Neural crest cell (in vitro differentiated cells): ENCODE measurements around the gene TTLL5. TPM values are rescaled to one million over a fixed set of nuclear protein-coding genes. Genes with fewer than 3 reads are reported as not detected.

Experiments
- DNase-seq: peaks from one replicate; pipeline ENCODE4 v3.0.0; 2021; ENCODE audit warnings: low read depth, mixed read lengths, low spot score
- H3K27ac Mint-ChIP-seq: one replicate; pipeline ENCODE4 v1.8.0; 2021; ENCODE audit warnings: mild to moderate bottlenecking, mixed read lengths; ENCODE audit not compliant: unreplicated experiment
- H3K27me3 Mint-ChIP-seq: 2 replicates; pipeline ENCODE4 v1.8.0; 2021; ENCODE audit warnings: low read depth, mild to moderate bottlenecking, mixed read lengths
- H3K36me3 Mint-ChIP-seq: 2 replicates; pipeline ENCODE4 v1.8.0; 2021; ENCODE audit warnings: low read depth, mild to moderate bottlenecking, mixed read lengths
- H3K4me1 Mint-ChIP-seq: 2 replicates; pipeline ENCODE4 v1.8.0; 2021; ENCODE audit warnings: mixed read lengths
- H3K4me3 Mint-ChIP-seq: one replicate; pipeline ENCODE4 v1.8.0; 2021; ENCODE audit warnings: mild to moderate bottlenecking, mixed read lengths
- H3K9me3 Mint-ChIP-seq: 2 replicates; pipeline ENCODE4 v1.8.0; 2021; ENCODE audit warnings: mixed read lengths
- total RNA-seq: library from RNA; stranded (reverse); gene quantifications from 2 replicates; pipeline ENCODE4 v1.2.1, GENCODE V29; 2021
- TF ChIP-seq, protein P1 (sequence below): fragments of 200-600 bp; sonication (generic); conservative IDR thresholded peaks from 2 replicates; pipeline ENCODE4 v1.5.0; 2021; ENCODE audit warnings: antibody characterized with exemption, mild to moderate bottlenecking

TTLL5 gene
- total RNA-seq, 1 donor from 2014 or later: 55.7 TPM

DNA sequence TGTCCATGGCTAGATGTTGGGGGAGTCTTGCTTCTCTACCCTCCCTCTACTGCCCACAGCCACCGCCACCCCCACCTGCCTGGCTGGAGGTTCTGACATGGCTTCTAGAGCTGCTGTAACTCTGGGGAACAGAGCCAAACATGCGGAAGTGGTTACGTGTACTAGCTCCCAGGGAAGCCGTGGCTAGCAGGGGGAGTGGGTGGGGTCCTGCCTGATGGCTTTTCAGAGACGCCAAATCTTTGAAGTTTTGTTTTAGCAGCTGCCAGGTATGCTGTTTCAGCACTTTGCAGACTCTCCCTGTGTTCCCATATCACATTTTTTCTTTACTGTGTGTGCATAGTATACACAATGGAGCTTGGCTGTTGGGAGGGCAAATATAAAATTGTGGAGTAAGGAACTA, 170.4 kb downstream of the TTLL5 start:
- DNase-seq: no peak
- Mint-ChIP-seq H3K4me3 (no peak overlapping the region), H3K4me1 (no peaks in the 10 kb centered on the region), H3K36me3 (peaks cover 8% of the 10 kb centered on the region), H3K27me3 (no peaks in the 10 kb centered on the region), H3K27ac (no peak overlapping the region), H3K9me3 (no peaks in the 10 kb centered on the region)
- TF ChIP-seq, protein P1, sequence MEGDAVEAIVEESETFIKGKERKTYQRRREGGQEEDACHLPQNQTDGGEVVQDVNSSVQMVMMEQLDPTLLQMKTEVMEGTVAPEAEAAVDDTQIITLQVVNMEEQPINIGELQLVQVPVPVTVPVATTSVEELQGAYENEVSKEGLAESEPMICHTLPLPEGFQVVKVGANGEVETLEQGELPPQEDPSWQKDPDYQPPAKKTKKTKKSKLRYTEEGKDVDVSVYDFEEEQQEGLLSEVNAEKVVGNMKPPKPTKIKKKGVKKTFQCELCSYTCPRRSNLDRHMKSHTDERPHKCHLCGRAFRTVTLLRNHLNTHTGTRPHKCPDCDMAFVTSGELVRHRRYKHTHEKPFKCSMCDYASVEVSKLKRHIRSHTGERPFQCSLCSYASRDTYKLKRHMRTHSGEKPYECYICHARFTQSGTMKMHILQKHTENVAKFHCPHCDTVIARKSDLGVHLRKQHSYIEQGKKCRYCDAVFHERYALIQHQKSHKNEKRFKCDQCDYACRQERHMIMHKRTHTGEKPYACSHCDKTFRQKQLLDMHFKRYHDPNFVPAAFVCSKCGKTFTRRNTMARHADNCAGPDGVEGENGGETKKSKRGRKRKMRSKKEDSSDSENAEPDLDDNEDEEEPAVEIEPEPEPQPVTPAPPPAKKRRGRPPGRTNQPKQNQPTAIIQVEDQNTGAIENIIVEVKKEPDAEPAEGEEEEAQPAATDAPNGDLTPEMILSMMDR: no peak

DNA sequence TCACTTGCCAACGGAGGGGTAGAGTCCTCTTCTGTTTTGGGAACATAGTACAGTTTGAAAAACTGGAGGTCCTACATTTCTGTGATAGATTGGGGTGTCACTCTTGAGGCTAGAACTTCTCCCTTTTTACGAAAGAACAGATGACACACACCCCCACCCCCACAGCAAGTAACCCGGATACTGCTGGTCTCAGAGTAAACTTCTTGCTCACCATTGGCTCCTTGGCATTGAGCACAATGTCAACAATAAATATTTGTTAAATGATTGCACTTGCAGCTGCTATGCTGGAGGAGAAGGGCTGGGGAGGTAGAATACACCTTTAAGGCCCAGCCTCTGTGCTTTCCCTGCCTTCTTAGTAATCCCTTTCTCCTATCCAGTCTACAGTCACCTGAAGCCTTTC, 170.9 kb downstream of the TTLL5 start:
- Mint-ChIP-seq H3K4me1 (no peaks in the 10 kb centered on the region), H3K4me3 (no peak overlapping the region), H3K36me3 (peaks cover 8% of the 10 kb centered on the region), H3K9me3 (no peaks in the 10 kb centered on the region), H3K27ac (no peak overlapping the region), H3K27me3 (no peaks in the 10 kb centered on the region)
- TF ChIP-seq, protein P1: no peak
- no peak for DNase-seq

DNA sequence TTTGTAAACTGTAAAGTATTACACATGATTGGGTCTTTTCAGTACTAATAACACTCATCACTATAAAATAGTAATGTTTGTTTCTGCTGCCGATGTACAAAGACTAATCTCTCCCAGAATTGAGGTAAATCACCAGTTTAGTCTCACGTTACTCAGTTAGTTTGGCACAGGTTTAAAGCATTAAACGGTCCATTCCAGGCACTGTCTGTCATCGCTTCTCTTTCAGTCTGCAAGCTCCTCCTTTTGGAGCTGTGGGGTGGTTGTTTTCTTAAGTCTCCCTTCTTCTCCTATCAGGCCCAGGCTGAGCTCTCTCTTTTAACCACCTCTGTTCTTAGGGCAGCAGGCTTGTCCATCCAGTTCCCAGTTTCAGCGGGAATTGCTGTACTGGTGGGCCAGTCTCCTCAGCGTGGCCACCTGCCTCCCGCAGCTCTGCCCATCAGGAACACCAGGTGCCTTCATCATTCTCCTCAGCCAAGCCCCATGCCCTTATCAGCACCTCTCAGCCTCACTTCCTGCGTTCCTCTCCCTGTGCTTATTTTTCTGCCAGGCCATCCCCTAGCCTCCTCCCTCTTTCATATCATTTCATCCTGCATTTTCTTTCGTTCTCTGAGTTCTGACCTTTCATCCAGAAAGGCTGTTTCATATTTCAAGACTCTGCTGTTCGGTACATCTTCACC, 171.7 kb downstream of the TTLL5 start:
- H3K27me3 Mint-ChIP-seq: no peaks in the 10 kb centered on the region
- peaks cover 8% of the 10 kb centered on the region for H3K36me3 Mint-ChIP-seq
- no peaks in the 10 kb centered on the region for H3K9me3 Mint-ChIP-seq
- DNase-seq: no peak
- H3K27ac Mint-ChIP-seq: no peak overlapping the region
- no peak overlapping the region for H3K4me3 Mint-ChIP-seq
- H3K4me1 Mint-ChIP-seq: no peaks in the 10 kb centered on the region
- TF ChIP-seq, protein P1: no peak

DNA sequence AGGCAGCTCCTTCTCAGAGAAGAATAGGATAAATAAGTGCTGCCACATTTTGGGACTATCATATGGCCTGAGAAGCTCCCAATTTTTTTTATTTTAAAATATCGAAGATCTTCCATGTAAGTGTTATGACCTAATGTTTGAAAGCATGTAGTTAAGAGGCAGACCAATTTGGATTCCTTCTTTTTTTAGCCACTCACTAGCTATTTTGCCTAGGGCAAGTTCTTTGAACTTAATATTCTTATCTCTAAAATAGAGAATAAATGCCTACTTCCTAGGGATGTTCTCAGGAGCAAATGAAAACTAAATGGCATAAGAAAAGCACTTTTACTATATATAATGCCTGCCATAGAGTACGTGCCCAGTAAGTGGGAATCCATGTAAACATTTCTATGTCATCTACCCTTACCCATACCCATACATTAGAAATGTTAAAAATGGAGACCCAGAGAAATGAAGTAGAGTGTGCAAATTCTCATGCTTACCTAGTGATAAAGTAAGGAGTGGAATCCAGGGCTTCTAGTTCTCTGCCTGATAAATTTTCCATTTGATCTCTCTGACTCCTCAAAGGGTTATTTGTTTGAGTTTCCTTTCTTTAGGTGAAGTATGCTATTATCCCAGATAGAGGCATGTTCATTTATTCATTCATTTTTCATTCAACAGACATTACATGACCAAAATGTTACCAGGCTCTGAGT, 172.4 kb downstream of the TTLL5 start:
- peaks cover 9% of the 10 kb centered on the region for H3K36me3 Mint-ChIP-seq
- no peaks in the 10 kb centered on the region for H3K9me3 Mint-ChIP-seq
- H3K4me3 Mint-ChIP-seq: no peak overlapping the region
- H3K27me3 Mint-ChIP-seq: no peaks in the 10 kb centered on the region
- H3K4me1 Mint-ChIP-seq: no peaks in the 10 kb centered on the region
- no peak overlapping the region for H3K27ac Mint-ChIP-seq
- TF ChIP-seq, protein P1: no peak
- no peak for DNase-seq

DNA sequence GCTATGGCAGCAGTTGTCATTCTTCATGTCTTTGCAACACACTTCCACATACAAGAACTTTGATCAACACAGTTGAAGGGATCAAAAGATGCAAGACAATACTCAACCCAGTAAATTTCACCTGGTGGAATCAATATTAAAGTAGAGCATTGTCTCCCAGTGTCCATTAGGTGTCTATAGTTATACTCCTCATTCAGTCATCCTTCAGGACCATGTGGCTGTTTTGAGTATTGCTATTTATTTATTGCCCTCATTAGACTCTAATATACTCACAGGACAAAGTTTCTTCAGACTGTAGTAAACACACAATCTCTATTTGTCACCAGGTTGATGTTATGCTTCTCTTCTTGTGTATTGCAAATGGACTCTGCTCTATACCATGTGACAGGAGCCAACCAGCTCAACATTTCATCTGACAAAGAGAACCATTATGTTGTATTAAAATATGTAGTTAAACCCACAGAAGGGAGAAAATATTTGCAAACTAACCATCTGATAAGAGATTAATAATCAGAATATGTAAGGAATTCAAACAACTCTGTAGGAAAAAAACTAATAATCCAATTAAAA, 174.2 kb downstream of the TTLL5 start:
- Mint-ChIP-seq H3K9me3 (no peaks in the 10 kb centered on the region), H3K36me3 (peaks cover 16% of the 10 kb centered on the region), H3K27me3 (no peaks in the 10 kb centered on the region), H3K4me1 (no peaks in the 10 kb centered on the region), H3K4me3 (no peak overlapping the region), H3K27ac (no peak overlapping the region)
- DNase-seq: no peak
- TF ChIP-seq, protein P1: no peak
